PC-9 (cell line): ENCODE measurements around the gene CLDN15.

Experiments used
- CTCF ChIP-seq: fragments of 200-600 bp; sonication (generic); conservative IDR thresholded peaks from 2 replicates; pipeline ENCODE4 v1.6.1; 2017; ENCODE audit warnings: mixed run types, antibody characterized with exemption, mild to moderate bottlenecking, moderate library complexity
- EZH2 ChIP-seq: fragments of 200-600 bp; sonication (generic); IDR thresholded peaks from 2 replicates; pipeline ENCODE4 v1.8.0; 2017; ENCODE audit warnings: antibody characterized with exemption, low read depth

GRCh38 chr7:101217388-101218235 lies 20.0 kb downstream of the CLDN15 start, which contains the start of the genes PLOD3 and ZNHIT1:
- TF ChIP-seq CTCF (no peak), EZH2 (no peak)
